K562 (cell line): ENCODE data around the gene MEIKIN. TPM values are rescaled to one million over a fixed set of nuclear protein-coding genes. Genes with fewer than 3 reads are reported as not detected.

Experiments
- ATAC-seq: fragments of 200-7000 bp; cut with Tn5 transposase; 3 replicates; pipeline ENCODE4 v1.9.1; 2020; ENCODE audit warnings: moderate library complexity
- BruUV-seq: library from RNA; stranded (reverse); fragments of 400-500 nt; replicated peaks from 2 replicates; lab custom pipeline; 2021; lab: Mats Ljungman, UMichigan
- CTCF ChIA-PET: fragments of 300-600 bp; formaldehyde crosslinking; extraction: SDS; loops from one replicate; lab custom pipeline; 2021; ENCODE audit warnings: low intra/inter-chr PET ratio; lab: Yijun Ruan, JAX
- POLR2A ChIA-PET: fragments of 300-600, 350-650 bp; sonication (Branson Sonifier 250); formaldehyde crosslinking; extraction: SDS; loops from one replicate; lab custom pipeline; 2021; ENCODE audit warnings: antibody characterized with exemption, inconsistent platforms; lab: Yijun Ruan, JAX
- DNase-seq, 4 experiments: peaks; one replicate each; pipeline versions ENCODE4 v3.0.0 to v3.0.0-alpha.2; 2011 to 2018; ENCODE audit warnings: low spot score in 3 of 4, mixed read lengths in 3 of 4; ENCODE audit errors: extremely low read depth in 1 of 4
- FAIRE-seq: peaks from 2 replicates; lab custom pipeline; 2011; peaks lifted over from hg19 to GRCh38; lab: Jason Lieb, UNC
- H2AFZ ChIP-seq: 2 replicates; pipeline ENCODE4 v1.6.0; 2011; ENCODE audit warnings: low read depth, low read length, control low read depth, inconsistent platforms
- H3K27ac ChIP-seq: fragments of 200-600 bp; 3 replicates; pipeline ENCODE4 v1.8.0; 2011; ENCODE audit warnings: low read depth, mild to moderate bottlenecking, control low read depth, inconsistent platforms, low read length, moderate library complexity, mixed read lengths; ENCODE audit errors: extremely low read depth
- H3K27me3 ChIP-seq, 2 experiments: fragments of 300-600 bp in 1 of 2; 2 replicates in 1 of 2; 3 replicates in 1 of 2; pipeline versions ENCODE4 v1.6.0 to v1.8.0; 2011; ENCODE audit warnings: inconsistent platforms in 2 of 2, low read length in 2 of 2, mild to moderate bottlenecking in 1 of 2, mixed read lengths in 1 of 2, moderate library complexity in 1 of 2; ENCODE audit not compliant: control insufficient read depth in 2 of 2, insufficient read depth in 2 of 2
- H3K36me3 ChIP-seq: fragments of 300-600 bp; 3 replicates; pipeline ENCODE4 v1.8.0; 2011; ENCODE audit warnings: mild to moderate bottlenecking, low read length, inconsistent platforms; ENCODE audit not compliant: control insufficient read depth, insufficient read depth
- H3K4me1 ChIP-seq, 2 experiments: fragments of 200-600 bp in 1 of 2; replicated peaks in 1 of 2; 2 replicates in 1 of 2; 3 replicates in 1 of 2; pipeline versions ENCODE4 v1.5.1 to v1.8.0; 2011; ENCODE audit warnings: inconsistent platforms in 2 of 2, low read length in 2 of 2, mild to moderate bottlenecking in 1 of 2, mixed read lengths in 1 of 2, moderate library complexity in 1 of 2; ENCODE audit not compliant: control insufficient read depth in 2 of 2, insufficient read depth in 2 of 2
- H3K4me2 ChIP-seq: 2 replicates; pipeline ENCODE4 v1.6.1; 2011; ENCODE audit warnings: low read length, control low read depth, inconsistent platforms, mixed read lengths; ENCODE audit not compliant: insufficient read depth
- H3K4me3 ChIP-seq: fragments of 200-600 bp; sonication (generic), shearing (Covaris generic); 2 replicates; pipeline ENCODE4 v1.5.1; 2016; ENCODE audit warnings: control low read depth, inconsistent platforms
- H3K79me2 ChIP-seq: fragments of 200-600 bp; 3 replicates; pipeline ENCODE4 v1.8.0; 2011; ENCODE audit warnings: low read length, inconsistent platforms; ENCODE audit not compliant: control insufficient read depth, insufficient read depth
- H3K9ac ChIP-seq, 2 experiments: 2 replicates each; pipeline versions ENCODE4 v1.6.0 to v1.6.1; 2011; ENCODE audit warnings: low read depth in 2 of 2, low read length in 2 of 2, control low read depth in 1 of 2, inconsistent platforms in 1 of 2, mild to moderate bottlenecking in 1 of 2, mixed read lengths in 1 of 2; ENCODE audit not compliant: insufficient read depth in 1 of 2
- H3K9me1 ChIP-seq: one replicate; pipeline ENCODE4 v1.6.0; 2011; ENCODE audit warnings: inconsistent platforms, mild to moderate bottlenecking, low read length, moderate library complexity; ENCODE audit not compliant: control insufficient read depth, insufficient read depth
- H3K9me3 ChIP-seq: replicated peaks from 2 replicates; pipeline ENCODE4 v1.5.1; 2011; ENCODE audit warnings: low read depth, low read length, inconsistent platforms; ENCODE audit not compliant: control insufficient read depth, insufficient read depth
- H4K20me1 ChIP-seq: replicated peaks from 2 replicates; pipeline ENCODE4 v1.6.1; 2011; ENCODE audit warnings: low read length, inconsistent platforms, mixed read lengths; ENCODE audit not compliant: control insufficient read depth, insufficient read depth
- MAFK ChIP-seq: IDR thresholded peaks from 2 replicates; pipeline ENCODE4 v1.6.1; 2011; ENCODE audit warnings: low read length, improper control_type of control experiment
- MBD2 ChIP-seq: sonication (generic); IDR thresholded peaks from 2 replicates; pipeline ENCODE4 v1.6.1; 2016; ENCODE audit warnings: low read depth, borderline replicate concordance
- MEIS2 ChIP-seq: fragments of 450-650 bp; IDR thresholded peaks from 2 replicates; pipeline ENCODE4 v1.6.1; 2014; ENCODE audit warnings: mild to moderate bottlenecking; ENCODE audit not compliant: partially characterized antibody
- NCOA2 ChIP-seq, 2 experiments: fragments of 450-650 bp; IDR thresholded peaks; 2 replicates each; pipeline ENCODE4 v1.6.1; 2018; ENCODE audit warnings: mild to moderate bottlenecking in 2 of 2, moderate library complexity in 1 of 2; ENCODE audit not compliant: partially characterized antibody in 2 of 2
- NR4A1 ChIP-seq, 2 experiments: fragments of 250-450 bp in 1 of 2; fragments of 450-650 bp in 1 of 2; sonication (Bioruptor Pico) in 1 of 2; IDR thresholded peaks; 2 replicates each; pipeline versions ENCODE4 v1.4.0 to v1.6.1; 2016 to 2020; ENCODE audit warnings: mild to moderate bottlenecking in 2 of 2, missing compliant biosample characterization in 1 of 2, missing genetic modification characterization in 1 of 2, moderate library complexity in 1 of 2
- PBX2 ChIP-seq, 2 experiments: IDR thresholded peaks in 1 of 2; conservative IDR thresholded peaks in 1 of 2; 2 replicates each; pipeline ENCODE4 v1.6.1; 2016; ENCODE audit warnings: low read depth in 2 of 2, mild to moderate bottlenecking in 1 of 2, missing compliant biosample characterization in 1 of 2, missing genetic modification characterization in 1 of 2, moderate library complexity in 1 of 2
- ZNF316 ChIP-seq: fragments of 450-650 bp; IDR thresholded peaks from 2 replicates; pipeline ENCODE4 v1.6.1; 2016
- WGBS: fragments of 100-300 bp; shearing (Covaris generic); methylation state at CpG from one replicate; pipeline ENCODE4 v1.1.6; 2016; ENCODE audit warnings: low coverage, mixed read lengths; ENCODE audit not compliant: insufficient coverage; ENCODE audit errors: missing lambda C conversion rate; 5-methylcytosine and 5-hydroxymethylcytosine counted together
- in situ Hi-C: fragments of 300-500 bp; cut with MboI; formaldehyde crosslinking; loops from 4 replicates; pipeline ENCODE4 v1.15.0; 2018; ENCODE audit warnings: inconsistent platforms, mixed read lengths
- intact Hi-C: fragments of 100-400 bp; cut with micrococcal nuclease; formaldehyde crosslinking; loops from 2 replicates; pipeline ENCODE4 v1.14.2; 2022
- polyA plus RNA-seq, 8 experiments: library from polyadenylated mRNA; depleted of rRNA in 4 of 8; stranded (reverse) in 5 of 8; unstranded in 3 of 8; fragments of >200 nt; fragmentation: Nextera tagmentation in 2 of 8; fragmentation: Illumina TruSeq in 1 of 8; extraction: Ambion mirVana in 2 of 8; extraction: Trizol in 1 of 8; gene quantifications; 2 replicates each; pipeline versions ENCODE4 v1.2.1 to v1.2.3, GENCODE V29; 2011 to 2014; ENCODE audit warnings: inconsistent platforms in 1 of 8, missing spikeins in 1 of 8
- total RNA-seq, 7 experiments: library from RNA; depleted of rRNA in 6 of 7; stranded (reverse); fragments of >200 nt in 6 of 7; fragmentation: Illumina TruSeq in 2 of 7; extraction: Trizol in 2 of 7; gene quantifications; 2 replicates each; pipeline versions ENCODE4 v1.2.1 to v1.2.3, GENCODE V29; 2011 to 2021; ENCODE audit warnings: low replicate concordance in 1 of 7
- TF ChIP-seq, protein P1 (sequence below): sonication (generic); formaldehyde crosslinking; IDR thresholded peaks from 2 replicates; pipeline ENCODE4 v1.9.0; 2022; ENCODE audit warnings: mild to moderate bottlenecking, missing genetic modification reagents
- TF ChIP-seq, protein P2 (sequence below): fragments of 200-800 bp; sonication (Bioruptor generic); IDR thresholded peaks from 2 replicates; pipeline ENCODE4 v1.6.1; 2016; ENCODE audit warnings: missing genetic modification characterization, missing compliant biosample characterization

The MEIKIN gene
- total and polyA plus RNA-seq, 9 of the 15 experiments (the other 6 are each of a cell fraction or from before 2014, with no cell fraction given): 0.18 TPM; not detected in 8

GRCh38 chr5:131812371-131813160, 132.9 kb downstream of the MEIKIN start:
- Histone ChIP-seq H4K20me1 (no peaks in the 10 kb centered on the region), H3K4me3 (no peak overlapping the region), H3K79me2 (no peaks in the 10 kb centered on the region), H3K27me3 (no peaks in the 10 kb centered on the region), H3K36me3 (no peaks in the 10 kb centered on the region), H3K9ac (no peak overlapping the region), H3K27ac (0 out of 3 replicates have a peak overlapping the region, but pooled peaks have one; percentile 30), H2AFZ (peak overlapping the region; percentile 74), H3K9me1 (no peaks in the 10 kb centered on the region), H3K4me1 (peaks cover 2 to 18% of the 10 kb centered on the region in 2 experiments; a peak in 2 of 5 replicates), H3K4me2 (no peak overlapping the region), H3K9me3 (no peaks in the 10 kb centered on the region; the same call in 1 of the 2 replicates)
- CTCF ChIA-PET: no interaction called here
- POLR2A ChIA-PET: interaction anchor here (1.1 kb wide), 1 partner anchor 11 kb away, joined by 4 read pairs; no protein-coding TSS in a partner anchor
- DNase-seq: peak in 1 of 4 experiments; percentile 27
- FAIRE-seq: no peak
- in situ Hi-C loops: loop anchor here (5.0 kb wide), 1 partner anchor 190 kb away; no protein-coding TSS in a partner anchor
- 47% methylated on average over 4 of the region's 4 CpGs for WGBS
- no TSS peak for BruUV-seq
- ATAC-seq: peak; percentile 66
- intact Hi-C loops: loop anchor here (5.0 kb wide), 1 partner anchor 225 kb away; no protein-coding TSS in a partner anchor
- TF ChIP-seq, protein P1, sequence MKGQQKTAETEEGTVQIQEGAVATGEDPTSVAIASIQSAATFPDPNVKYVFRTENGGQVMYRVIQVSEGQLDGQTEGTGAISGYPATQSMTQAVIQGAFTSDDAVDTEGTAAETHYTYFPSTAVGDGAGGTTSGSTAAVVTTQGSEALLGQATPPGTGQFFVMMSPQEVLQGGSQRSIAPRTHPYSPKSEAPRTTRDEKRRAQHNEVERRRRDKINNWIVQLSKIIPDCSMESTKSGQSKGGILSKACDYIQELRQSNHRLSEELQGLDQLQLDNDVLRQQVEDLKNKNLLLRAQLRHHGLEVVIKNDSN (CRISPR knock-in tag): peak; percentile 10; the same call in 1 of the 2 replicates
- TF ChIP-seq NCOA2 (IDR thresholded peaks at IDR 0.05; ENCODE audit: partially characterized antibody in 2 of 2): no peak
- TF ChIP-seq PBX2 (CRISPR knock-in tag; IDR thresholded peaks at IDR 0.05; ENCODE audit: low read depth): no peak
- peak; percentile 93 for TF ChIP-seq PBX2 (tag; conservative IDR thresholded peaks at IDR 0.05; ENCODE audit: low read depth)
- TF ChIP-seq MEIS2: peak; percentile 93
- no peak for TF ChIP-seq MBD2
- TF ChIP-seq, protein P2, sequence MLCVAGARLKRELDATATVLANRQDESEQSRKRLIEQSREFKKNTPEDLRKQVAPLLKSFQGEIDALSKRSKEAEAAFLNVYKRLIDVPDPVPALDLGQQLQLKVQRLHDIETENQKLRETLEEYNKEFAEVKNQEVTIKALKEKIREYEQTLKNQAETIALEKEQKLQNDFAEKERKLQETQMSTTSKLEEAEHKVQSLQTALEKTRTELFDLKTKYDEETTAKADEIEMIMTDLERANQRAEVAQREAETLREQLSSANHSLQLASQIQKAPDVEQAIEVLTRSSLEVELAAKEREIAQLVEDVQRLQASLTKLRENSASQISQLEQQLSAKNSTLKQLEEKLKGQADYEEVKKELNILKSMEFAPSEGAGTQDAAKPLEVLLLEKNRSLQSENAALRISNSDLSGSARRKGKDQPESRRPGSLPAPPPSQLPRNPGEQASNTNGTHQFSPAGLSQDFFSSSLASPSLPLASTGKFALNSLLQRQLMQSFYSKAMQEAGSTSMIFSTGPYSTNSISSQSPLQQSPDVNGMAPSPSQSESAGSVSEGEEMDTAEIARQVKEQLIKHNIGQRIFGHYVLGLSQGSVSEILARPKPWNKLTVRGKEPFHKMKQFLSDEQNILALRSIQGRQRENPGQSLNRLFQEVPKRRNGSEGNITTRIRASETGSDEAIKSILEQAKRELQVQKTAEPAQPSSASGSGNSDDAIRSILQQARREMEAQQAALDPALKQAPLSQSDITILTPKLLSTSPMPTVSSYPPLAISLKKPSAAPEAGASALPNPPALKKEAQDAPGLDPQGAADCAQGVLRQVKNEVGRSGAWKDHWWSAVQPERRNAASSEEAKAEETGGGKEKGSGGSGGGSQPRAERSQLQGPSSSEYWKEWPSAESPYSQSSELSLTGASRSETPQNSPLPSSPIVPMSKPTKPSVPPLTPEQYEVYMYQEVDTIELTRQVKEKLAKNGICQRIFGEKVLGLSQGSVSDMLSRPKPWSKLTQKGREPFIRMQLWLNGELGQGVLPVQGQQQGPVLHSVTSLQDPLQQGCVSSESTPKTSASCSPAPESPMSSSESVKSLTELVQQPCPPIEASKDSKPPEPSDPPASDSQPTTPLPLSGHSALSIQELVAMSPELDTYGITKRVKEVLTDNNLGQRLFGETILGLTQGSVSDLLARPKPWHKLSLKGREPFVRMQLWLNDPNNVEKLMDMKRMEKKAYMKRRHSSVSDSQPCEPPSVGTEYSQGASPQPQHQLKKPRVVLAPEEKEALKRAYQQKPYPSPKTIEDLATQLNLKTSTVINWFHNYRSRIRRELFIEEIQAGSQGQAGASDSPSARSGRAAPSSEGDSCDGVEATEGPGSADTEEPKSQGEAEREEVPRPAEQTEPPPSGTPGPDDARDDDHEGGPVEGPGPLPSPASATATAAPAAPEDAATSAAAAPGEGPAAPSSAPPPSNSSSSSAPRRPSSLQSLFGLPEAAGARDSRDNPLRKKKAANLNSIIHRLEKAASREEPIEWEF (CRISPR knock-in tag): no peak
- TF ChIP-seq MAFK: peak; percentile 92
- no peak for TF ChIP-seq NR4A1 (CRISPR knock-in tag; IDR thresholded peaks at IDR 0.05)
- no peak for TF ChIP-seq NR4A1 (tag; IDR thresholded peaks at IDR 0.05)
- TF ChIP-seq ZNF316: peak; percentile 93
